Parathyroid adenoma (tissue), 2 donors: ENCODE measurements around the gene RPA1.

ENCODE experiments used
- H2AFZ ChIP-seq: fragments of 300-600 bp; sonication (generic); one replicate; pipeline ENCODE4 v1.7.0; 2017; ENCODE audit warnings: antibody characterized with exemption, mild to moderate bottlenecking
- H3K27ac ChIP-seq: fragments of 300-600 bp; sonication (generic); one replicate; pipeline ENCODE4 v1.7.0; 2017
- H3K27me3 ChIP-seq: fragments of 300-600 bp; sonication (generic); one replicate; pipeline ENCODE4 v1.7.0; 2017; ENCODE audit warnings: low read length; ENCODE audit not compliant: control insufficient read depth, insufficient read depth
- H3K36me3 ChIP-seq: fragments of 300-600 bp; sonication (generic); one replicate; pipeline ENCODE4 v1.7.0; 2017; ENCODE audit warnings: low read length; ENCODE audit not compliant: control insufficient read depth, insufficient read depth
- H3K4me1 ChIP-seq: fragments of 300-600 bp; sonication (generic); one replicate; pipeline ENCODE4 v1.7.0; 2017; ENCODE audit warnings: control low read depth
- H3K4me2 ChIP-seq: fragments of 300-600 bp; sonication (generic); one replicate; pipeline ENCODE4 v1.7.0; 2017; ENCODE audit warnings: low read length
- H3K4me3 ChIP-seq: fragments of 300-600 bp; sonication (generic); one replicate; pipeline ENCODE4 v1.7.0; 2017; ENCODE audit warnings: low read depth, low read length
- H3K79me2 ChIP-seq: fragments of 300-600 bp; sonication (generic); one replicate; pipeline ENCODE4 v1.7.0; 2017; ENCODE audit warnings: control low read depth
- H3K9ac ChIP-seq: fragments of 300-600 bp; sonication (generic); one replicate; pipeline ENCODE4 v1.7.0; 2017; ENCODE audit warnings: mild to moderate bottlenecking
- H3K9me3 ChIP-seq: fragments of 300-600 bp; sonication (generic); one replicate; pipeline ENCODE4 v1.7.0; 2017; ENCODE audit warnings: low read length; ENCODE audit not compliant: control insufficient read depth
- TF ChIP-seq, protein P1 (sequence below): fragments of 300-600 bp; sonication (generic); IDR thresholded peaks from one replicate; pipeline ENCODE4 v1.7.0; 2017; ENCODE audit warnings: antibody characterized with exemption, mild to moderate bottlenecking
- donor health status: primary hyperparathyroidism.

RPA1 gene

DNA sequence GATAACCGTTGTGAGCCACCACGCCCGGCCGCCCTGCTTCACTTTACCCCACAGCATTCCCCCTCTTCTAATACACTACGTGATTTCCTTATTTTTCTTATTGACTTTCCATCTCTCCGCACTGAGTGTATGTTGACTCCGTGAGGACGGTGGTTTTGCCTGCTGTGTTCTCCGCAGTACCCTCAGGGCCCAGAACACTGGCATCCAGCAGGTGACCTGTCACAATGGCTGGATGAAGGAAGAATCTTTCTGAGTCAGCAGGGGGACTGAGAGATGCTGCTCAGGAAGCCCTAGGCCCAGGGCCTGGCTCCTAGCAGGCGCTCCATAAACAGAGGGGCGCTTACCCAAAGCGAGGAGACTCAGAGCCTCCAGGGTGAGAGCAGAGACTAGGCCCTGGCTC is 115.8 kb downstream of the RPA1 start:
- H3K4me1 ChIP-seq: no peaks in the 10 kb centered on the region
- H3K27me3 ChIP-seq: no peaks in the 10 kb centered on the region

DNA sequence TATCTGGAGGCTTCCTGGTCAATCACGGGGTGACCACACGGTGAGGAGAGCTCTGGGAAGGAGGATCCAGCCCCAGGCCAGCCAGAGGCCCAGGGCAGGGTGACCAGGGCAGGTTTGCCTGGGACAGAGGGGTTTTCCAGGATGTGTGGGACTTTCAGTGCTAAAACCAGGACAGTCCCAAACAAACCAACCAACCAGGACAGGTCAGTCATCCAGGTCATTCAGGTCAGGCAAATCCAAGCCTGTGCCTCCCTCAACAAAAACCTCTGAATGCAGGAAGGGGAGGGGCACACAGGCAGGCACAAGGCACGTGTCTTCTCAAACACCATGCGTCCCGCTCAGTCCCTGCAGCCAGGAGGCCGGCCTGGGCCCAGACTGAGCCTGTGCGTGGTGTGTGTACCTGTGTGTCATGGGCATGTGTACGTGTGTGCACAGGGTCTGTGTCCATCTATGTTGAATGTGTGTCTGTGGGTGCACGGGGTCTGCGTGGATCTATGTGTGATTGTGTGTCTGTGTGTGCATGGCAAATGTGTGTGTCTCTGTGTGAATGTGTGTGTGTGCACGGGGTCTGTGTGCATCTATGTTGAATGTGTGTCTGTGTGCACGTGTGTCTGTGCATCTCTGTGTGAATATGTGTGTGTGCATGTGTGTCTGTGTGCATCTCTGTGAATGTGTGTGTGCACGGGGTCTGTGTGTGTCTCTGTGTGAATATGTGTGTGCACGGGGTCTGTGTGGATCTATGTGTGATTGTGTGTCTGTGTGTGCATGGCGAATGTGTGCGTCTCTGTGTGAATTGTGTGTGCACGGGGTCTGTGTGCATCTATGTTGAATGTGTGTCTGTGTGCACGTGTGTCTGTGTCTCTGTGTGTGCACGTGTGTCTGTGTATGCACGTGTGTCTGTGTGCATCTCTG is 116.5 kb downstream of the RPA1 start:
- TF ChIP-seq, protein P1, sequence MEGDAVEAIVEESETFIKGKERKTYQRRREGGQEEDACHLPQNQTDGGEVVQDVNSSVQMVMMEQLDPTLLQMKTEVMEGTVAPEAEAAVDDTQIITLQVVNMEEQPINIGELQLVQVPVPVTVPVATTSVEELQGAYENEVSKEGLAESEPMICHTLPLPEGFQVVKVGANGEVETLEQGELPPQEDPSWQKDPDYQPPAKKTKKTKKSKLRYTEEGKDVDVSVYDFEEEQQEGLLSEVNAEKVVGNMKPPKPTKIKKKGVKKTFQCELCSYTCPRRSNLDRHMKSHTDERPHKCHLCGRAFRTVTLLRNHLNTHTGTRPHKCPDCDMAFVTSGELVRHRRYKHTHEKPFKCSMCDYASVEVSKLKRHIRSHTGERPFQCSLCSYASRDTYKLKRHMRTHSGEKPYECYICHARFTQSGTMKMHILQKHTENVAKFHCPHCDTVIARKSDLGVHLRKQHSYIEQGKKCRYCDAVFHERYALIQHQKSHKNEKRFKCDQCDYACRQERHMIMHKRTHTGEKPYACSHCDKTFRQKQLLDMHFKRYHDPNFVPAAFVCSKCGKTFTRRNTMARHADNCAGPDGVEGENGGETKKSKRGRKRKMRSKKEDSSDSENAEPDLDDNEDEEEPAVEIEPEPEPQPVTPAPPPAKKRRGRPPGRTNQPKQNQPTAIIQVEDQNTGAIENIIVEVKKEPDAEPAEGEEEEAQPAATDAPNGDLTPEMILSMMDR: no peak
- no peaks in the 10 kb centered on the region for H3K36me3 ChIP-seq
- H3K9me3 ChIP-seq: no peaks in the 10 kb centered on the region
- H3K4me1 ChIP-seq: no peaks in the 10 kb centered on the region
- no peak overlapping the region for H3K9ac ChIP-seq
- H3K27me3 ChIP-seq: no peaks in the 10 kb centered on the region
- no peak overlapping the region for H3K27ac ChIP-seq
- no peak overlapping the region for H3K4me2 ChIP-seq
- no peaks in the 10 kb centered on the region for H3K79me2 ChIP-seq
- H3K4me3 ChIP-seq: no peak overlapping the region
- H2AFZ ChIP-seq: no peak overlapping the region

More for the DNA sequence above, 115.8 kb downstream of the RPA1 start:
- TF ChIP-seq, protein P1: no peak
- no peaks in the 10 kb centered on the region for H3K36me3 ChIP-seq
- H2AFZ ChIP-seq: no peak overlapping the region
- no peak overlapping the region for H3K27ac ChIP-seq
- no peak overlapping the region for H3K9ac ChIP-seq
- H3K4me2 ChIP-seq: no peak overlapping the region
- H3K9me3 ChIP-seq: no peaks in the 10 kb centered on the region
- H3K79me2 ChIP-seq: no peaks in the 10 kb centered on the region
- no peak overlapping the region for H3K4me3 ChIP-seq

DNA sequence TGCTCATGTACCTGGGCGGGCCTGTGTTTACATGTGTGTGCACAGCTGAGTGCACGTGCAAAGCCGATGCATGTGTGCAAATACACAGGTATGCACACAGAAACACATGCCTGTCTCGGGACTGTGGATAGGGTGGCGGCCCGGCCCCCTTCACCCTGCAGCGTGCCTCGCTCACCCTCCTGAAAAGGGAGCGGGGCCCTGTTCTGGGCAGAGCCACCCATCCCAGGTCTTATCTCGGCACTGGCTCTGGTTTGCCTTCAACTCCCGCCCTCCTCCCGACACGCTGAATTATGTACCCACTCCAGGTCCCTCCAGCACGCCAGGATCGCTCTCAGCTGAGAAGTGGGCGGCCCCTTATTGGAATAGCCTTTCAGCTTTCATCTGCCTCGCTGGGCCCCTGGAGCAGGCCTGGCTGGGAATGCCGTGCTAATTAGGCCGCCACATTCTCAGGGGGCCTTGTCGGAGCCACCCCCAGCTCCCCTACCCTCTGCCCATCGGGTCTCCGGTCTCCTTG is 117.5 kb downstream of the RPA1 start:
- H2AFZ ChIP-seq: no peak overlapping the region
- TF ChIP-seq, protein P1: no peak
- H3K4me2 ChIP-seq: no peak overlapping the region
- H3K9ac ChIP-seq: no peak overlapping the region
- H3K79me2 ChIP-seq: no peaks in the 10 kb centered on the region
- no peaks in the 10 kb centered on the region for H3K9me3 ChIP-seq
- no peak overlapping the region for H3K27ac ChIP-seq
- no peaks in the 10 kb centered on the region for H3K27me3 ChIP-seq
- no peak overlapping the region for H3K4me3 ChIP-seq
- no peaks in the 10 kb centered on the region for H3K36me3 ChIP-seq
- H3K4me1 ChIP-seq: no peaks in the 10 kb centered on the region

DNA sequence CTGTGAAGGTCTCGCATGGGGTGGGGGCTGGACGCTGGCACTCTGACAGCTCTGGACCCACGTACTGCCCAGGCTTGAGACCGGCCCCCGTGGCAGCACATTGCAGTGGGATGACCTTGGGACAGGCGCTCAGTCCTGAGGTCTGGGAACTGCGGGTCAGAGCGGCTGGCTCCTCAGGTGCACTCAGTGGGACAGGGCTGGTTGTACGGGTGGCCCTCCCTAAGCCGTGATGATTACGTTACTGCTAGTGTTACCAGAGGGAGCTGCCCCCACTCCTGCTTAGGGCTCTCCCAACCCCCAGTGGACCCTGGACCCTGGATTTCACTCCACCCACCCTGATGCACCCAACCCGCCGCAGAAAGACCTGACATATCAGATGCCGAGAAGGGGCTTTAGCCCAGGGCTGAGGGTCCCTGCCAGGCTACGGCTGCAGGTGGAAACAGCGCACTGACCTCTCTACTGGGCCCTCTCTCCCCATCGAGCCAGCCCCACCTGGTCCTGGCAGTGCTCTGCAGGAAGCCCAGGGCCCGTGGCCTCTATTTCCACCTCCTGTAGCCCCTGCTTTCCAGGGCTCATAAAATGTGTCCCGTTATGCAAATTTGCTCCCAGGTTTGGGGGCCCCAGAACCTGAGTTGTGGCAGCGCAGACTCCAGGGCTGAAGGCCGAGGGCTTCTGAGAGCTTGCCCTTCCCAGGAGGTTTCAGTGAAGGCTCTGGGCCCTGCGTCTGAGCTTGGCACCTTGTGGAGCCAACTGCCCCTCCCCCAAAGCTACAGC is 118.1 kb downstream of the RPA1 start:
- H3K27ac ChIP-seq: no peak overlapping the region

More for the DNA sequence above, 118.1 kb downstream of the RPA1 start:
- TF ChIP-seq, protein P1: no peak
- Histone ChIP-seq H3K4me3 (no peak overlapping the region), H3K79me2 (no peaks in the 10 kb centered on the region), H3K9ac (no peak overlapping the region), H2AFZ (no peak overlapping the region), H3K4me1 (no peaks in the 10 kb centered on the region), H3K27me3 (no peaks in the 10 kb centered on the region), H3K4me2 (no peak overlapping the region), H3K36me3 (no peaks in the 10 kb centered on the region), H3K9me3 (no peaks in the 10 kb centered on the region)
